ENCODE results near the gene CPA4.

CPA4 gene

DNA sequence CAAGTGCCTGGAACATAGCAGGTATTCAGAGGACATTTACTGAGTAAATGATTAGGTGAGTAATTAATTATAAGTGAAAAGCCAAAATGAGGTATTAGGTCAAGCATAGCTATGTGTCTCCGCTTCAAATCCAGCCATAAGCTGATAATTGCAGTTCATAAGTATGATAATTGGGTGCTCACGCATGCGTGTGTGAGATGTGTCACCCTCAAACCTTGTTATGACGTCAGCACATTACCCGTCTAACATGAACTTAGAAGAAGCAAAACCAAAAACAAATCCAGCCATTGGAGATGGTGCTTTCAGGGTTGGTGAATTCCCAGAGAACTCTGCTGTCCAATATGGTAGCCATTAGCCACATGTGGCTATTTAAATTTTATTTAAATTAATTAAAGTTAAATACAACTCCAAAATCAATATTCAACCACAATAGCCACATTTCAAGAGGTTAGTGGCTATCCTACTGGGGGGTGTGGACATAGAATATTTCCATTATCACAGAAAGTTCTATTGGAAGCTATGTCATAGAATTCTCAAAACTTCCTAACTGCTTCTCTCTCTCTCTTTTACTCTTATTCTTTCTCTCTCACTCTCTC is 51.4 kb downstream of the CPA4 start, which contains the start of gene CPA5:
TSS of gene CPA5 (plus strand) at position 546 of the 596 bp plus-strand sequence. CDS start 1,670 bp downstream, outside the sequence.
- no peak for DNase-seq (ENCODE audit: low read depth, low spot score)

GRCh38 chr7:130345136-130345535 is 52.2 kb downstream of the CPA4 start:
- DNase-seq (ENCODE audit: low read depth, low spot score) = no peak

GRCh38 chr7:130345725-130346124 is 52.8 kb downstream of the CPA4 start:
- no peak for DNase-seq (ENCODE audit: low read depth, low spot score)

DNA sequence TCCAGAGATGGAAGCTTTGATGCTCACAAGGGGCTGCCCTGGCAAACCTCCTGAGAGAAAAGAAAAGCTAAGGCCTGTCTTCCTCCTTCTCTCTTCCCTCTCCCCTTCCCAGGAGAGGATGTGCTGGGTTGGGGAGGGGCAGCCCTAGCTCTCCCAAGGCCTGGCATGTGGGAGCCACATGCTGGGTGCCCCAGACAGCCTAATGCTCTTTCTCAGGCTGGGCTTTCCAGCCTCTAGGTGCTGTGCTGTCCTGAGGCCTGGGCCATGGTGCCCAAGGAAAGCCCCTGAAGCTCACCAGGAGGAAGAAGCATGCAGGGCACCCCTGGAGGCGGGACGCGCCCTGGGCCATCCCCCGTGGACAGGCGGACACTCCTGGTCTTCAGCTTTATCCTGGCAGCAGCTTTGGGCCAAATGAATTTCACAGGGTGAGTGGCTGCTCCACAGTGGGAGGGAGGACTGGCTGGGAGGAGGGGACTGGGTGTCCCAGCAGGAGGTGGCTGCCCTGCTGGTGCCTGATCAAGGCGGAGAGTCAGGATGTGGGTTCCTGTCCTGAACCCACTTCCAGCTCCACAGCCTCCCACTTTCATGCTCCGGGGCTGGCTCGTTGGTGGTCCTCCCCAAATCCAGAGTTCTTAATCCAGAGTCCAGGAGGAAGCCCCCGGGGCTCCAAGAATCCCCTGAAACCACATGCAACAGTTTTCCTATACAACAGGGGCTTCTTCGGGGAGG is 53.4 kb downstream of the CPA4 start:
- DNase-seq (ENCODE audit: low read depth, low spot score) = no peak

DNA sequence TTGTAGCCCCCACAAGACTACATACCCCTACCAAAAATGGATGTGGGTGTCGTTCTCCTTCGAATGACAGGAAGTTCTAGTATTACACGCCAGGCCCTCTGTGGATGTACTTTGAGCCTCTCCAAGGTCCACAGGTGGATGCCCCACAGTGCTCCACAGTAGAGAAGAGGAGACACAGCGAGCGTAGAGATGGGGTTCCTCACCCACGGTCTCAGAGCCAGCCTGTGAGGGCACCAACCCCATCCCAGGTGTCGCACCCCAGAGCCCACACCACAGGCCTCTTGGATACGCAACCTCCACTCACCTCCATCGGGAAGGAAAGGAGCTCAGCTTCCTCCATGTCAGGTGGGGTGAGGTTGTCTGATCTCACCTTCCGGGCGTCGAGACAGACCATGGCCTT is 54.0 kb downstream of the CPA4 start:
- no peak for DNase-seq (ENCODE audit: low read depth, low spot score)

GRCh38 chr7:130349911-130350782 is 57.2 kb downstream of the CPA4 start:
- DNase-seq (ENCODE audit: low read depth, low spot score) = no peak

GRCh38 chr7:130350945-130351790 is 58.2 kb downstream of the CPA4 start:
- DNase-seq (ENCODE audit: low read depth, low spot score) = no peak

GRCh38 chr7:130351791-130352090 is 58.8 kb downstream of the CPA4 start:
- no peak for DNase-seq (ENCODE audit: low read depth, low spot score)

DNA sequence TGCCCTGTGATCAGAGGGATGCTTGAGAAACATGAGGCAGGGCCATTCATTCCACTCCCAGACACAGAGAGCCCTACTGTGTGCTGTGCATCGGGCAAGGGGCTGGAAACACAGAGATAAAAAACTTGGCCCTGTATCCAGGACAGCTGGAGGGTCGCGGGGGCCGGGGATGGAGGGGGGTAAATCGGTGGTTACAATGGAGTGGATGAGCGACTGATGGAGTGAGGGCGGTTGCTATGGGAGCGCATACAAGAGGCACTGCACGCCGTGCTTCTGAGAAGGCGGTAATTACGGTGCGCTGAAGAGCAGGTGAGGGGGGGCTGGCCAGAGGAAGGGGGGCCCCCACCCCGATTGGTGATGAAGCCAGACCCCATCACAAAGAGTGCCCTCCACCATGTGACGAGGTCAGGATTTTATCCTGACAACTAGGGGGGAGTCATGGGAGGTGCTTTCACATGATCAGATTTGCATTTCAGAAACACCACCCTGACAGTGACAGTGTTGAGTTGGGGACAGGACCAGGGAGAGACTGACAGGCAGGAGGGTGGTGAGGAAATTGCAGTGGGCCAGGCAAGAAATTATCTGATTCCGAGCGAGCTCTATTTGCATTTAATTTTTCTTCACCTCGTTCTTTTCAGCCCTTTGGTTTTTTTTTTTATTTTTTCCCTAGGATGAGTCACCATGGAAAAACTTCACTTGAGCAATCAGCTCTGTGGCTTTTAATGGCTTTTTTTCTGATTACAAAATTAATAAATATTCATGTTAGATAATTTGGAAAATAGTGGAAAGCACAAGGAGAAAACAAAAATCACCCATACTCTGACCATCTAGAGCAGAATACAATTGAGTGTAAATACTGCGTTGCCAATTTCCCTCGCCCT is 59.5 kb downstream of the CPA4 start:
- DNase-seq (ENCODE audit: low read depth, low spot score) = no peak

DNA sequence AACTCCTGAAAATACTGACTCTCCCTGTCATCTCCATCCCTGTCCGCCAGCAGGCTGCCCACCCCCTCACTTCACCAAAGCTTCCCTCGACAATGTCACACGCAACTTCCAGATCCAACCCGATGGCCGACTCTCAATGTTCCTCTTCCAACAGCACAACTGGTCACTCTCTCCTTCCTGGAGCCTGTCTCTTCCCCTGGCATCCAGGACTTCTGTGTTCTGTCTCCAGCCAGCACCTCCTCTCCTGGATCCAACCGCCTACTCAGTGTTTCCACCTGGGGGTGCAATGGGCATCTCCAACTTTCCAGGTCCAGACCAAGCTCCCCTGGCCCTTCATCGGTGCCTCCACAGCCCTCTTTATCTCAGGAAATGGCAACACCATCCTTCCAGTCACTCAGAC is 60.2 kb downstream of the CPA4 start:
- no peak for DNase-seq (ENCODE audit: low read depth, low spot score)

DNA sequence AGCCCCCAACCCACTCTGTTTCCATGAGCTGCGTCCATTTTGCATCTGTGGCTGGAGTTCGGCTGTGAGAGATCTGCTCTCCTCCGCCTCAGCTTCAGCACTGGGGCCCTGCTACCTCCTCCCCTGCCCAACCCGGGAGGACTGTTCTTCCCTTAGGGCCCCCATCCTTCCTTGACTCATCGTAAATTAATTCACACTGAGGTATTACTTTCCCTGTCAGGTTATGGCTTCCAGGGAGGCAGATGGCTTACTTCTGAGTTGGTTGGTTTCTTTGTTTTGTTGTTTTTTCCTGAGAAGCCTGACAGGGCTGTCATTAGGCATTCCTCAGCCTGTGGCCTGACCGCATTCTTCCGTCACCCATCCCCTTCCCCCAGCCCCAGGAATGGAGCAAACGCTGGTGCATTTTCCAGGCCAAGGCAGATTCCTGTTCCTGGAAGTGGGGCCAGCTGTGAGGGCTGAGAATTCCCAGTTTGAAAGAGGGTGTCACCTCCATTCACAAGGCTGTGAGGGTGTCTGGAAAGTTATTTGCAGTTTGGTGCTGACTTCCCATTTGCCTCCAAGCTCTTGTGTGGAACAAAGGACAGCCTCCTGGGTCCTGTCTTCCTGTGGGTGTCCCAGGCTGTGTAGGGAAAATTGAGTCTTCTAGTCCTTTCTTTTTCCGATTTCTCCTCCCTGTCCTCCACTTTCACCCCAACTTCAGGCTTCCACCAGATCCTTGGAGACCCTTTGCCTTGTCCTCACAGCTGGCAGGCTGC is 63.3 kb downstream of the CPA4 start:
- no peak for DNase-seq (ENCODE audit: low read depth, low spot score)

- no peak for DNase-seq (ENCODE audit: low read depth, low spot score)
These were observed 64.1 kb downstream of the CPA4 start for GRCh38 chr7:130356876-130357611.

DNA sequence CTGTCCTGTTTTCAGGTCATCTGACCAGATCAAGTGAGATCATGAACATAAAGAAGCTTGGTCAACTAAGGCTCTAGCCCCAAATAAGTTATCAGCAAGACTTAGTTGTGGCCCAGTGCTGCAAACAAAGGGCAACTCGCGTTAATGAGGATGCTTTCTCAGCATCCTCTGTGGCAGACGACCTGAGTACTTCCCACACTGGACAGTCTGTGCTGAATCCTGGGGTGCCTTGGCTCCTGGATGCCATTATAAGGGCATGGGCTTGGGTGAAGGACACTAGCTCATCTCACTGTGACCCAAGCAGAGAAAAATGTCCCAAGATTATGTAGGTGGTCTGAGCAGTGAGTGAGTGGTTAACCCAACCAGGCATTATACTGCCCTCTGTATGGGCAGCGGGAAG is 65.5 kb downstream of the CPA4 start:
- no peak for DNase-seq (ENCODE audit: low read depth, low spot score)

DNA sequence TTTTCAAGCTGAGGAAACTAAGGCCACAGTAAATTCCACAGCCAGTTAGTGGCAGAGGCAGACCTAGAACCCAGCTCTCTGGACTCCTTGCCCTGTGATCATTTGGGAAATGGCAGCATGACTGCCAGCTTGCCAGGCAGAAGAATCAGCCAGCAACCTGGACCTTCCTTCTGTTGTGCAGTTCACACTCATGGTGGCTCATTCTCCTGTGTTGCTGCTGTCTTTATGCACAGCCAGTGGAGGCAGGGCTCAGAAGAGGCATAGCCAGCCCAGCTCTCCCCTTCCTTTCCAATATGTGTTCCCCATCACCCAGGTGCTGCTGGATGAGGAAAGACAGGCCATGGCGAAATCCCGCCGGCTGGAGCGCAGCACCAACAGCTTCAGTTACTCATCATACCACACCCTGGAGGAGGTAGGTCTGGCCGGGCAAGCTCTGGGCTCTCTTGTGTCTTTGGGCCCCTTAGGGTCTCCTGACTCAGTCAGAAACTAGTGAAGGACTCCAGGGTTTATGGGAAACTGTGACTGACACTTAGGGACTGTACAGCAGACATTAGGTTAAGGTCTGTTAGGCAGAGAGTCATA is 66.4 kb downstream of the CPA4 start:
- no peak for DNase-seq (ENCODE audit: low read depth, low spot score)

GRCh38 chr7:130360518-130360917 is 67.6 kb downstream of the CPA4 start:
- DNase-seq (ENCODE audit: low read depth, low spot score) = no peak

DNA sequence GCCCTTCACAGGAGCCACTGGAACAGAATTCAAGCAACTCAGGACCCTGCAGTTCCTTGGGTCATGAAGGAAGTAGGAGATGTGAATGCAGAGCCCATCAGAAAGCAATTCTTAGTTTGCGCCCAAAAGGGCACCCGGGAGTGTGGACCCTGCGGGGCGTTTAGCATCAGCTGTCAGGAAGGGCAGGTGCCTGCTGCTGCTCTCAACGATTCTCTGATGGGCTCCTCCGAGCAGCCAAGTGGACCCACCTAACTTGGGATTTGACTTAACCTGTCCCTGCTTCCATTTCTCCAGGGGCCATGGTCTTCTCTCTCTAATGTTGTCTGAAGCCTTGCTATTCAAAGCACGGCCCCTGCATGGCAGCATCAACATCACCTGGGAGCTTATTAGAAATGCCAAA is 68.7 kb downstream of the CPA4 start:
- no peak for DNase-seq (ENCODE audit: low read depth, low spot score)

GRCh38 chr7:130362251-130362816 is 69.4 kb downstream of the CPA4 start:
- no peak for DNase-seq (ENCODE audit: low read depth, low spot score)

GRCh38 chr7:130363026-130363847 is 70.3 kb downstream of the CPA4 start:
- no peak for DNase-seq (ENCODE audit: low read depth, low spot score)

Measured in iPS DF 19.7 (cell line).